ENCODE data around the gene ZNF407. TPM values are rescaled to one million over a fixed set of nuclear protein-coding genes. Genes with fewer than 3 reads are reported as not detected.
"Not testable (repeated sequence)": the region's sequence is repeated elsewhere in the genome, so short reads cannot be mapped to it uniquely, and the experiment has no call there.

Gene ZNF407
- total RNA-seq (2014; rRNA removed; shearing (Covaris generic); ENCODE audit: low replicate concordance): 3.7 and 4.4 TPM in 2 replicates

DNA sequence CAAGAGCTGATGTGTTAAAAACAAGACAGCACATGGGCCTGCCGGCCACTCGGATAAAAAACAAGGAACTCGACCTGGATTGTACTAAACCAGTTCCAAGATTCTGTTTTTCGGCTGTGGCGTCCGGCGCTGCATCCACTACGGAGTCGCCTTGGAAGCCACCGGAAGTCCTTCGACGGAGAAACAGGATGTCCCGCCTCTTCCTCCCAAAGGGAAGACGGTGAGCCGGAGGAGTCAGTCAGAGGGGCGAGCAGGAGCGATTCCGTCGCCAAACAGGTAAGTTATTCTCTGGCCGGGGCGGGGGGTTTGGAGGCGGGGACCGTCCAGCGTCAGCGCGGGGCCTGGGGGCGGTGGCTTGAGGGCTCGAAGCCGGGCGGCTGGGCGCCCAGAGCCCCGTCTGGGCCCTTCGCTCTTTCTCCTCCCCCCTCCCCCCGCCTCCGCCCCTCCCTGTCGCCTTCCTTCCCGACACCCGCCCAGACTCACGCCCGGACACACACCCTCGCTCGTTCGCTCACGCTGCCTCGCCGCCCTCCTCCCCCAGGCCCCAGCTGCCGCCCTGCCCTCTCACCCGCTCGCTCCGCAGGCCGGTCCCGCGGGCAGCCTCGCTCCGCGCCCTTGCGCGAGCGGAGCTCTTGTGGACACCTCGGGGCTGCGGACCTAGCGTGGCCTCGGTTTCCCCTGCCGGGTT lies at the start of gene ZNF407:
ZNF407 (plus strand) TSS at position 209 of the 688 bp plus-strand sequence. CDS start 33,150 bp downstream, outside the sequence.
- no peaks in the 10 kb centered on the region; the same call in 1 of the 2 replicates for H3K36me3 ChIP-seq
- peak within 1 kb of the TSS; percentile 74 for H3K4me3 ChIP-seq
- H3K27me3 ChIP-seq: no peaks in the 10 kb centered on the region
- peak; percentile 86 for DNase-seq
- no peaks in the 10 kb centered on the region for H3K9me3 ChIP-seq

DNA sequence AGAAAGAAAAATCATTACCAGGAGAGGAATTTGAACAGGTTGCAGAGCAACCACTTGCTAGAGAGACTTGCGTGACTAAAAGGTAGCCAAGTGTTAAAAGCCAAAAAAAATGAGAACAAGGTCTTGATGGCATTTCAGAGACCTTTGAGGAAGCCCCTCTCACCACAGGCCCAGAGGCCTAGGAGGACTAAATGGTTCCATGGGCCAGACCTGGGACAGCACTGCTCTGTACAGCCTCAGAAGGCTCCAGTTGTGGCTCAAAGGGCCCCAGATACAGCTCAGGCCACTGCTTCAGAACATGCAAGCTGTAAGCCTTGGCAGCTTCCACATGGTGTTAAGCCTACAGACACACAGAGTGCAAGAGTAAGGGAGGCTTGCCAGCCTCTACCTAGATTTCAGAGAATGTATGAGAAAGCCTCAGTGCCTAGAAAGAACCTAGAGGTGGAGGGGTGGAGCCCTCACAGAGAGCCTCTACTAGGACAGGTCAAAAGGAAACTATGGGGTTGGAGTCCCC lies 48.0 kb upstream of the ZNF407 start:
- Histone ChIP-seq H3K27me3 (no peaks in the 10 kb centered on the region; the same call in 1 of the 2 replicates), H3K9me3 (peaks cover 8% of the 10 kb centered on the region; the same call in 1 of the 2 replicates), H3K36me3 (no peaks in the 10 kb centered on the region), H3K4me3 (no peak overlapping the region)
- no peak for DNase-seq

DNA sequence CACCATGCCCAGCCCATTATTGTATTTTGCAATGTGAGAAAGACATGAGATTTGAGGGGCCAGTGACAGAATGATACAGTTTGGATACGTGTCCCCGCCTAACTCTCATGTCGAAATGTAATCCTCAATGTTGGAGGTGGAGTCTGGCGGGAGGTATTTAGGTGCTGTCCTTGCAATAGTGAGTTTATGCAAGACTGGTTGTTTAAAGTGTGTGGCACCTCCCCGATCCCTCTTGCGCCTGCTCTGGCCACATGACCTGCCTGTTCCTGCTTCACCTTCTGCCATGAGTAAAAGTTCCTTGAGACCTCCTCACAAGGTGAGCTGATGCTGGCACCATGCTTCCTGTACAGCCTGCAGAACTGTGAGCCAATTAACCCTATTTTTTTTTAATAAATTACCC lies 46.8 kb upstream of the ZNF407 start:
- Histone ChIP-seq H3K27me3 (no peaks in the 10 kb centered on the region; the same call in 1 of the 2 replicates), H3K36me3 (no peaks in the 10 kb centered on the region), H3K9me3 (peaks cover 8% of the 10 kb centered on the region; the same call in 1 of the 2 replicates), H3K4me3 (no peak overlapping the region)
- no peak for DNase-seq

DNA sequence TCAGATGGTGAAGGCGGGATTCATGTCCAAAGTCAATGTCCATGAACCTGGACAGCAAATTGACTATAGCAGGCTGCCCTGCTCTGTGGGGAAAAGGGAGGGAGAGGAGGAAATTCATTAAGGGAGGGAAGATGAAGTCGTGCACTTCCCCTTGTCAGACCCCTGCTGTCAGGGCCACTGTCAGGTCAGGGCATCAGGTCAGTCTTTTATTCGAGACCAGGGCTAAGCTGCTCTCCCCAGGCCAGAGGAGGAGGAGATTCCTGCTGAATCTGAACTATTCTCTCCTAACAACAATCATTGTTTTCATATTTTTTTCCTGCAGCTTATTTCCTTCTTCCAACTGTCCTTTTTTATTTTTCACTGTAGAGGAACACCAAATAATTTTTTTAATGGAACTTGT lies 46.2 kb upstream of the ZNF407 start:
- no peak for DNase-seq
- Histone ChIP-seq H3K4me3 (no peak overlapping the region), H3K9me3 (peaks cover 8% of the 10 kb centered on the region; the same call in 1 of the 2 replicates), H3K27me3 (no peaks in the 10 kb centered on the region; the same call in 1 of the 2 replicates), H3K36me3 (no peaks in the 10 kb centered on the region)

GRCh38 chr18:74551936-74552555 lies 45.6 kb upstream of the ZNF407 start:
- Histone ChIP-seq H3K27me3 (no peaks in the 10 kb centered on the region; the same call in 1 of the 2 replicates), H3K4me3 (no peak overlapping the region), H3K9me3 (peaks cover 8% of the 10 kb centered on the region; the same call in 1 of the 2 replicates), H3K36me3 (no peaks in the 10 kb centered on the region)
- DNase-seq: peak; percentile 59

GRCh38 chr18:74556126-74556525 lies 41.5 kb upstream of the ZNF407 start:
- Histone ChIP-seq H3K36me3 (no peaks in the 10 kb centered on the region), H3K27me3 (no peaks in the 10 kb centered on the region; the same call in 1 of the 2 replicates), H3K4me3 (no peak overlapping the region), H3K9me3 (no peaks in the 10 kb centered on the region)
- DNase-seq: no peak

DNA sequence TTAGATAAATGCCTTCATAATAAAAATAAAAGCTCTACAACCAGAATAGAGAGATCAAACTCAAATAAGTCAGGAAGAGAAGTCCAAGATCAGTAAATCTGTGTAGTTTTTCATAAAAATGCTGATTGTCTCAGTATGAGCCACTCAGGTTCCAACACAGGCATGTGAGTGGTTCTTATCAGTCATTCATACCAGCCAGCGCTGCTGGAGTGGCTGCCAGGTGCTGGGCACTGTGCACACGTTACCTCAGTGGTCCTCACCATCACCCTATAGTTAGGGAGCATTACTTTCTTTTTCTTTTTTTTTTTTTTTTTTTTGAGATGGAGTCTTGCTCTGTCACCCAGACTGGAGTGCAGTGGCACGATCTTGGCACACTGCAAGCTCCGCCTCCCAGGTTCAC lies 39.6 kb upstream of the ZNF407 start:
- Histone ChIP-seq H3K27me3 (no peaks in the 10 kb centered on the region), H3K36me3 (no peaks in the 10 kb centered on the region), H3K9me3 (no peaks in the 10 kb centered on the region), H3K4me3 (no peak overlapping the region)
- DNase-seq: no peak

GRCh38 chr18:74562131-74562730 lies 35.4 kb upstream of the ZNF407 start:
- H3K27me3 ChIP-seq: no peaks in the 10 kb centered on the region
- no peaks in the 10 kb centered on the region for H3K36me3 ChIP-seq
- H3K4me3 ChIP-seq: no peak overlapping the region
- DNase-seq: no peak
- H3K9me3 ChIP-seq: no peaks in the 10 kb centered on the region

GRCh38 chr18:74562775-74563174 lies 34.9 kb upstream of the ZNF407 start:
- H3K27me3 ChIP-seq: no peaks in the 10 kb centered on the region
- no peaks in the 10 kb centered on the region for H3K9me3 ChIP-seq
- H3K4me3 ChIP-seq: no peak overlapping the region
- no peaks in the 10 kb centered on the region for H3K36me3 ChIP-seq
- DNase-seq: no peak

GRCh38 chr18:74563999-74564398 lies 33.7 kb upstream of the ZNF407 start:
- Histone ChIP-seq H3K27me3 (no peaks in the 10 kb centered on the region), H3K4me3 (no peak overlapping the region), H3K9me3 (no peaks in the 10 kb centered on the region), H3K36me3 (no peaks in the 10 kb centered on the region)
- no peak for DNase-seq

GRCh38 chr18:74565164-74565563 lies 32.5 kb upstream of the ZNF407 start:
- not testable (repeated sequence) for DNase-seq, H3K4me3 ChIP-seq, H3K27me3 ChIP-seq, H3K36me3 ChIP-seq, H3K9me3 ChIP-seq

DNA sequence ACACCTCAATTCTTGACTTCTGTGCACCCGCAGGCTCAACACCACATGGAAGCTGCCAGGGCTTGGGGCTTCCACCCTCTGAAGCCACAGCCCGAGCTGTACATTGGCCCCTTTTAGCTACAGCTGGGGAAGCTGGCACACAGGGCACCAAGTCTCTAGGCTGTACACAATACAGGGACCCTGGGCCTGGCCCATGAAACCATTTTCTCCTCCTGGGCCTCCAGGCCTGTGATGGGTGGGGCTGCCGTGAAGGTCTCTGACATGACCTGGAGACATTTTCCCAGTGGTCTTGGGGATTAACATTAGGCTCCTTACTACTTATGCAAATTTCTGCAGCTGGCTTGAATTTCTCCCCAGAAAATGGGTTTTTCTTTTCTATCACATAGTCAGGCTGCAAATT lies 31.7 kb upstream of the ZNF407 start:
- DNase-seq, H3K36me3 ChIP-seq, H3K4me3 ChIP-seq, H3K9me3 ChIP-seq, H3K27me3 ChIP-seq: not testable (repeated sequence)

DNA sequence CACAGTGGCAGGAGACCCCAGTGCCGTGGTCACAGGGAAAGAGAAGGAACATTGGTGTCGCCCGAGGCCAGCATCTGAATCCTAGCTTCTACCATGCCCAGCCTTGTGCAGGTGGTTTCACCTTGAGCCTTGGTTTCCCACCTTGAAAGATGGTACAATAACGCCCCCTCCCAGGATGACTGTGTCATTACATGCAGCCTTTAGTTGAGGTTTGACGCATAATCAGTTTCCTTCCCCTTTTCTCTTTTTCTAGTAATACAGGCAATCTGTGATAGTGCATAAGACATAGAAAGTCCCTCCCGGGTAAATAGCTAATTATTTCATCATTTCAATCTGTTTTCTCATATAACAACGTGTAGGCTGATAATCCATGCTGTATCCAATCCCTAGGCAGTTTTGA lies 29.8 kb upstream of the ZNF407 start:
- Histone ChIP-seq H3K36me3 (no peaks in the 10 kb centered on the region), H3K27me3 (0 out of 2 replicates have a peak, but pooled peaks cover 3% of the 10 kb centered on the region), H3K4me3 (no peak overlapping the region), H3K9me3 (no peaks in the 10 kb centered on the region)
- no peak for DNase-seq

GRCh38 chr18:74569401-74569800 lies 28.3 kb upstream of the ZNF407 start:
- DNase-seq: no peak
- 0 out of 2 replicates have a peak, but pooled peaks cover 3% of the 10 kb centered on the region for H3K27me3 ChIP-seq
- no peak overlapping the region for H3K4me3 ChIP-seq
- H3K9me3 ChIP-seq: no peaks in the 10 kb centered on the region
- H3K36me3 ChIP-seq: no peaks in the 10 kb centered on the region

DNA sequence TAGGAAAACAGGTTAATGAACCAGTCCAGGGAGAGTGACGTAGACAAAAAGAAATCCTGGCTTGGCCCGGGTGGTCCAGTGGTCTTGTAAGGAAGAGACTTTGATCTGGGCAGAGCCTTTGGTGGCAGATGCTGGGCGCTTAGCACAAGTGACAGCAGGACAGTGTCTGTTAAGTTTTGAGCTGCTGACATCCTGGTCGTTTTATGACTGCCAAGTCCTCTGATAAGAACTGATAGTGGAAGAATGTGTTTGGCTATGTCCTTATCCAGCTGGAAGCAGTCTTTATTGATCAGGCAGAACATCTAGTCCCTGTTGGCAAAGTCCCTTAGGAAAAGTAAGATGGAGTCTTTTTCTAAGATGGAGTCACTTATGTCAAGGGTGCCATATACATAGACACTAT lies 27.4 kb upstream of the ZNF407 start:
- no peaks in the 10 kb centered on the region for H3K36me3 ChIP-seq
- no peak for DNase-seq
- no peak overlapping the region for H3K4me3 ChIP-seq
- 0 out of 2 replicates have a peak, but pooled peaks cover 3% of the 10 kb centered on the region for H3K27me3 ChIP-seq
- H3K9me3 ChIP-seq: no peaks in the 10 kb centered on the region

DNA sequence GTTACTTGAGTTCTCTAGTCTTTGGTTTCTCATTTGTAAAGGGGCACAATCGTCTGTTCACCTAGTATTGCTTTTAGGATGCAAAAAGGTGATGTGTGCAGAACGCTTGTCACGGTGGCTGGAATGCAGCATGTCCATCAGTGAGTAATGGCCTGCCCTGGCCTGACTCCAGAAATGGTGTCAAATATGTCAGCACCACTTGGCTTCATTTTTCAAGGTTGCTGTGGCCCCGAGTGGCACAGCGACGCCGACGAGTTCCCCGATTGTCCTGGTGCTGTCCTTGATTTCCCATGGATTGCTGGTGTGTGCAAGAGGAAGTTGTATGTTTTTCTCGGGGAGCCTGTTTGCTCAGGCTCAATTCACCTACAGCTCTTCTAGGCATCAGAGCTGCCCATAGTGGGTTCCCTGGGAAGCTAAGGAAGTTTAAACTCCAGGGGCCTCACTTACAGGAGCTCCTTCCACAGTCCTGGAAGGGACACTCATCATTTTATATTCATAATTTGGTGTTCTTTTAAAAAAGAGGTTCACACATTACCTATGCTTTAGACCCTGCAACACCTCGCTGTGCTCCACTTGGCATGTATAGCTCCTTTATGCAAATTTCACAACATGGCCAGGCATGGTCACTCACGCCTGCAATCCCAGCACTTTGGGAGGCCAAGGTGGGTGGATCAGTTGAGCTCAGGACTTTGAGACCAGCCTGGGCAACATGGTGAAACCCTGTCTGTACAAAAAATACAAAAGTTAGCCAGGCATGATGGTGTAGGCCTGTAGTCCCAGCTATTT lies 25.6 kb upstream of the ZNF407 start:
- H3K36me3 ChIP-seq: no peaks in the 10 kb centered on the region
- H3K4me3 ChIP-seq: no peak overlapping the region
- DNase-seq: no peak
- H3K27me3 ChIP-seq: 0 out of 2 replicates have a peak, but pooled peaks cover 3% of the 10 kb centered on the region
- no peaks in the 10 kb centered on the region for H3K9me3 ChIP-seq
